ENCODE results near the gene PKP2.

The PKP2 gene

DNA sequence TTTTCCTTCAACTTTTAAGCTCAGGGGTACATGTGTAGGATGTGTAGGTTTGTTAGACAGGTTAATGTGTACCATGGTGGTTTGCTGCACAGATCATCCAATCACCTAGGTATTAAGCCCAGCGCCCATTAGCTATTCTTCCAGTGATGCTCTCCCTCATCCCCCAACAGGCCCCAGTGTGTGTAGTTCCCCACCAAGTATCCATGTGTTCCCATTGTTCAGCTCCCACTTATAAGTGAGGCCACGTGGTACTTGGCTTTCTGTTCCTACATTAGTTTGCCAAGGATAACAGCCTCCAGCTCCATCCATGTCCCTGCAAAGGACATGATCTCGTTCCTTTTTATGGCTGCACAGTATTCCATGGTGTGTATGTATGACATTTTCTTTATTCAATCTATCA, 92.3 kb downstream of the PKP2 start:
- no peak for DNase-seq

DNA sequence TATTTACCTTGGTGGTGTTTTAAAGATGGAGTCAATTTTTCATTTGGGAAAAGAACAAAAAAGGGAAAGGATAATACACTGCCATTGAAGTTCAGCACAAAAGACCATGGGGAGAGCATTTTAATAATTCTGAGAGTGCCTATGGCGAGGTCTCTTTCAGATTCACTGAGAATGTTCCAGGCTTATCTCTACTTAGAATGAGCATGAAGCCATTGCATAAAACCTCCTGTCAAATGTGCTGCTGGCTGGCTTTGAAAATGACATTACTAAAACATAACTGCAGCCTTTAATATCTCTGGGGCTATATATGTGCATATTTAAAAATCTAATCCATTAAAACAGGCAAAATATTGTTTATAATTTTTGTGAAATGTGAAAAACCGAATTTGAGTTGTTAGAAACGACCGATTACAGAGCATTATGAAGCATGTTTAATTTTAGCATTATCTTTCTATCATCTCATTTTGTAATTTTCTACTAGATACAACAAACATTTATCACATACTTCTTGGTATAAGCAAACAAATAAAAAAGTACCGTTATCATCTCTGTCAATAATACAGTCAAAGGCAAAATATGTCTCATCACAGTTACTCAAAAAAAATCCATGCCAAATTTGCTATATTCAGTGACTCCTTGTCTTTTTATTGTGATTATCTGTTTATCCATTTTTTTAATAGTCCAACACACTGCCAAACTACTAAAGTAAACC, 95.2 kb downstream of the PKP2 start:
- DNase-seq, result no peak

DNA sequence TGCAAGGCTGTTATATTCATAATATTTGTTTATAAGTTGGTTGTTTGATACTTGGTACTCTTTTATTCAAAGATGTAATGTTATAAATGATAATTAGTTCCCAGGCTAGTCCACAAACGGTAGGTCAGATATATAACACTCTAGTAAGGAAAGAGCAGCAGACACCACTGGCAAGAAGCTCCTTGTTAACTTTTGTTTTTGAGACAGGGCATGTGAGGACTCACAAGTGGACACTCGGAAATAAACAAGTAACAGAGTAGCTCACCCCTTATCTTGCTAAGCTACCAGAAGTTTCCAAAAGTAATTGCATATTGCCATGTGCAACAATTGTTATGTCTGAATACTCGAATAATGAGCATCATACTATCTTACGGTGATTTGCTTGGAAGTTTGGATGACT, 102.3 kb downstream of the PKP2 start:
- DNase-seq, result no peak

DNA sequence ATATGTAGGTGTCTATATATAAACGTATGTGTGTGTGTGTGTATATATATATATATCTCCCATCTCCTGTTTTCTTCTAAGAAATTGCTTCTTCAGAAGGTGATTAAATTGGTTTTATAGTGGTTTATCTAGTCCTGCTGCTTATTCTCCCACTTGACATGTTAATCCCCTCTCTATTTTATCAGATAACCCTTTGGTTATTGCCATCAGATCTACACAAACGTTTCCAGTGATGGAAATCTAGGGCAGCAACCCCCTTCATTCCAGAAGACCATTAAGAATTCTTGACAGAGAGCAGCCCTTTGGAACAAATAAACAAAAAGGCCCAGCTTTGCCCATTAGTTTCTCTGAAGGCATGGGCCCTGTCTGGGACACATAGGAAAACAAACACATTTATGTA, 106.7 kb downstream of the PKP2 start:
- DNase-seq, result no peak

DNA sequence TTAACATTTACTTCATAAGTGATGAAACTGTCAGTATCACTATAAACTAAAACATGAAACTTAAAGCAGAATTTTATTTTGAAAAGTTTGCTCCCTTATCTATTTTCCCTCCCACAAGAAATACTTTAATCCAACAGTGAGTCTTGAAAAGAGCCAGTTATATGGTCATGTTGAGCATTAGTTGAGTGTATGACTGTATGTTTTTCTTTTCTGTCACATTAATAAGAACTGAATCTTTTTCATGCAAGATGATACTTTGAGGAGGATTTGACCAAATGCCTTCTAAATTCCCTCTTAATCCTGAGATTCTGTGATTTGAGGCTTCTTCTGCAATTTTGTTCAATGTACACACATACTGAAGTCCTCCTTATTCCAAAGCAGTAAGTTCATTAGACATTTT, 107.1 kb downstream of the PKP2 start:
- no peak for DNase-seq

DNA sequence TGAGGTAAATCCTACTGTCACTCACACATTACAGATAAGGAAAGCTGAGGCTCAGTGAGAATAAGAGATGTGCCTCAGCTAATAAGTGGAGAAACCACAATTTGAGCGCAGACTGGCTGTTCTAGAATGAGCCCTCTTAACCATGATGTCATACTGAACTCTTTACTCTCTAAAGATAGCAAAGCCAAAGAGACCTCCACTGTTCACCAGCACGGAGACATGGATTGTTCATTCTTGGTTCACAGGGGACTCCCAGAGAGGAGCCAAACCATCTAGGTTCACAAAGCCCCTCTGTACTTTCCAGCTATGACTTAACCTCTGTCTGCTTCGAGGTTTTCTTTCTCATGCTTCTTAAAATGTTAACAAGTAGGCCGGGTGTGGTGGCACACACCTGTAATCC, 108.2 kb downstream of the PKP2 start:
- no peak for DNase-seq

DNA sequence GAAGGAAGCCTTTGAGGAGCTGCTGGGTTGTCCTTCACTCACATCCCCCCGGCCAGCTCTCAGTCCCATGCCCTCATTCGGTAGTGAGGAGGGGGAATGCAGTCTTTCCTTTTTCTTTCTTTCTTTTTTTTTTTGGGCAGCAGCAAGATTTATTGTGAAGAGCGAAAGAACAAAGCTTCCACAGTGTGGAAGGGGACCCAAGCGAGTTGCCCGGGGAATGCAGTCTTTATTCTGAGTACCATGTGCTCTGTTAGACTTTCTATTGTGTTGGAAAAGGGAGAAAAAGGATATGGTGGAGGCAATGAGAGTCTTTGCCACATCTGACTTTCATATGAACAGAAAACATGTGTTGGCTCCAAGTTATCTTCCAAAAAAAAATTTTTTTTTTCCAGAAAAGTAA, 111.0 kb downstream of the PKP2 start:
- DNase-seq, result no peak

DNA sequence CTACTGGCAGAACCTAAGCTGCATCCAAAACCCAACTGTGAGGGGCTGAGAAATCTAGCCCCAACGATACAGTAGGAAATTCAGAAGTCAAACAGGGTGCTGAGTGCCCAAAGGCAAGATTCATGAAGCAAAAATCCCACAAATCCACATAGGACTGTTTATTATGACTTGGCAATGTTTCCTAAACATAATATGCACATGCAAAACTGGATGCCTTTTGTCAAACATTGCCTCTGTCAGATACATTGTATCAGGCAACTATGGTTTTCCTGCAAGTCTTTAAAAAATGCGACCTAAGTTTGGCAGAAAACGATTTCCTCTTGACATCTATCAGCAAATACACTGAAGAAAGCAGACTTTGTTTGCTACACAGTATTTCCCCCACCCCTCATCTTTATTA, 113.5 kb downstream of the PKP2 start:
- no peak for DNase-seq

DNA sequence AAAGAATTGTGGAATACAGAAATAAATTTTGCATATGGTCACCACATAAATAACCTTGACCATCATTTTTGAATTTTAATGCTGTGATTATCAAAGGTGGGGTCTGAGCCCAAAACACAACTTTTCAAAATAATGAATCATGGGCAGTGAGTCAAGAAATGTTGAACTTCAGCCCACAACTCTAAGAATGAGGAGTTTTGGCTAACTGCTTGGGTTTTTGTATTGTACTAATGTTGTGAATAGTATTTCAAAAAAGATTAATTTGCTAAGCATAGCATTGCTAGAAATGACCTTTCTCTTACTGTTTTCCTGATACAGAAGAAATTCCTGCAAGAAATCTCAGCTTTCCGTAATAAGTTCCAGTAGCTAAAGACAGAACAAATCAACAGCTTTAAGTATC, 116.5 kb downstream of the PKP2 start:
- no peak for DNase-seq

DNA sequence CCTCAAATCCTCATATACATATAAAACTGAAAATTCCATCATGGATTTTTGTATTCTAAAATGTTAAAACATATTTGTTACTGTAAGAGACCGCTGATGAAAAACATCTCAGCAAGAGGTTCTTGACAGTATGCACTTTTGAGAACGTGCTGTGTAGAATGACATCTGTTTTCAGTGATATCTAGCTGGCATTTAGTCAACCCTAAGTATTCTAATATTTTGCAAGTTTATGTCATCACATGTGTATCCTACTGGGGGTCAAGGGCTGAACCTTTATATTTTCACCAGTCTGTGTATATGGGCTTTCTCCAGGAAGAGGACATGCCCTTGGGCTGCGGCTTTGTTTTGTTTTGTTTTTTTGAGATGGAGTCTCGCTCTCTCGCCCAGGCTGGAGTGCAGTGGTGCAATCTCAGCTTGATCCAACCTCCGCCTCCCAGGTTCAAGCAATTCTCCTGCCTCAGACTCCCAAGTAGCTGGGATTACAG, 118.8 kb downstream of the PKP2 start:
- DNase-seq, result no peak

DNA sequence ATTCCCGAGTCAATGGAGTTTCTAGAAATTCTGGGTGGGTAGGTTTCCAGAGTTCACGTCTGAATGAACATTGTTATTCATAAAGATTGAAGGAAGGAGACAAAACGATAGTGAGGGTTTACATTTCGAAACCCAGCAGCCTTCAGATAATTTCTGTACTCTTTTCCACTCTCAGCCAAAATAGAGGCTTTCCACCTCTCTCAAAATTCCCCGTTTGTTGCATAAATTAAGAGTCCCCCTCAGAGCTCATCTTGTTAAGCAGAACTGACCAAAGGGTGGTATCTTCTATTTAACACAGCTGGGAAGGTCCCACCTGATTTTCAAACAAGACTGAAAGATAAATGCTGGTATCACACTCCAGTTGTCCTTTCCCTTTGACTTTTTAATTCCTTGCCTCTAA, 119.4 kb downstream of the PKP2 start:
- no peak for DNase-seq

DNA sequence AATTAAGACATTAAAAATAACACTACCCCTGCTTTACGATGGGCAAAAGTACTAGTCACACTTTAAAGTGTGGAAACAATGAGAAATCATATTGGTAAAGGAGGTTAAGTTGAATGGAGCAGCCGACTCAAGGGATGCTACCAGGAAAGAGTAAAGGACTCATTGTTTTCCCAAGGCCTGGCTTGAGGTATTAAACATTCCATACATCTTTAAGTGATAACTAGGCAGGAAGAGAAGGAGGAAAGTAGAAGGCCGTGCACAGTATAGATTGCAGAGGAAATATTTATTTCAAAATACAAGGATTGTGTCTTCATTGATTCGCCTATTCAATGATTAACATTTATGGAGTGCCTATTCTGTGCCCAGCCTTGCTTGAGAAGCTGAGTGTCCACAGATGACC, 120.3 kb downstream of the PKP2 start:
- DNase-seq, result no peak

DNA sequence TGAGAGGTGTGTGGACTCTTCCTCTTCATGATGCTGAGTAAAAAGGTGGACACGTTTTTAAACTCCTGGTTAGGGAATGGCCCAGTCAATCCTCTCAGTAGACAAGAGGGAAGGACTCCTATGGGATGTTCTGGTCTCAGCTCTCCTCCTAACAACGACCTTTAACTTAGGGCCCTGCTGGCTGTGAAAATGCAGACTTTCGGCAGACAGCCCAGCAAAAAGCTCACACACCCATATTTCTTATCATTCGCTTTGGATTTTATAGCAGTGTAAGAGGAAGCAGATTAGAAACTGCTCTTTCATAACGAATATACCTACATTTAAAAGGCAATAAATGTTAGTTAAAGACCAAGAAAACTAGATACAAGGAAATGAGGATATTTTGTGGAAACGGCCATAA, 122.9 kb downstream of the PKP2 start:
- DNase-seq, result no peak

DNA sequence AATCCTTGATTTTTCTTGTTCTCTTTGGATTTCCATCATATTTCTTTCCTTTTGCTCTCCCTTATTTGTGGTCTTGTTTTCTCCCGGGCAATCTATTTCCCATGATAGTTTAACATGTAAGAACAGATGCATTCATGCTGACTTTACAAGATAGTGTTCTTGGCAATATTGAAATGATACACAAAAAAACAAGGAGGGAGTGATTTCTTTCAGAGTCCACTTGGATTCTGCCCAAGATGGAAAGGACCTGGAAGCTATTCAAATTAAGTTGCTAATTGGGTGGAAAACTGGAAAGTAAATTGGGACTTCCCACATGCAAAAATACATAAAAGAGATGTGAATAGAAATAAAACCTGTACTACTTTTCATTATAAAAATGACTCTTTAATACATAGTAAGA, 126.4 kb downstream of the PKP2 start:
- DNase-seq, result no peak

DNA sequence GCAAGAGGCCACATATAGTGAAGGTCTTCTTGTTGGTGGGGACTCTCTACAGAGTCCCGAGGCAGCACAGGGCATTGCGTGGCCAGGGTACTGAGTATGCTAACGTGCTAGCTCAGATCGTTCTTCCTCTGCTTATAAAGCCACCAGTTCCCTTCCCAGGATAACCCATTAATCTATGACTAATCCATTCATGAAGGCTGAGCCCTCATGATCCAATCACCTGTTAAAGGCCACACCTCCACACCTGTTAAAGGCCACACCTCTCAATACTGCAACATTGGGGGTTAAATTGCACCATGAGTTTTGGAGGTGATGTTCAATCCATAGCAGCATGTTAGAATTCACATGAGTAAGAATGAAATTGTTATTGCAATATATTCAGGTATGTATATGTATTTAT, 128.1 kb downstream of the PKP2 start:
- DNase-seq, result no peak

DNA sequence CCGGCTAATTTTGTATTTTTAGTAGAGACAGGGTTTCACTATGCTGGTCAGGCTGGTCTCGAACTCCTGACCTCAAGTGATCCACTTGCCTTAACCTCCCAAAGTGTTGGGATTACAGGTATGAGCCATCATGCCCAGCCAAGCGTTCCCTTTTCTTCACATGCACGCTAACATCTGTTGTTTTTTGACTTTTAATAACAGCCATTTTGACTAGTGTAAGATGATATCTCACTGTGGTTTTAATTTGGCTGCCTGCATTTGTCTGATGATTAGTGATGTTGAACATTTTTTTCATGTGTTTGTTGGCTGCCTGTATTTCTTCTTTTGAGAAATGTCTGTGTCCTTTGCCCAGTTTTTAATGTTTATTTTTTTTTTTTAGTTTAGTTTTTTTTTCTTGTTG, 130.7 kb downstream of the PKP2 start:
- DNase-seq, result no peak

DNA sequence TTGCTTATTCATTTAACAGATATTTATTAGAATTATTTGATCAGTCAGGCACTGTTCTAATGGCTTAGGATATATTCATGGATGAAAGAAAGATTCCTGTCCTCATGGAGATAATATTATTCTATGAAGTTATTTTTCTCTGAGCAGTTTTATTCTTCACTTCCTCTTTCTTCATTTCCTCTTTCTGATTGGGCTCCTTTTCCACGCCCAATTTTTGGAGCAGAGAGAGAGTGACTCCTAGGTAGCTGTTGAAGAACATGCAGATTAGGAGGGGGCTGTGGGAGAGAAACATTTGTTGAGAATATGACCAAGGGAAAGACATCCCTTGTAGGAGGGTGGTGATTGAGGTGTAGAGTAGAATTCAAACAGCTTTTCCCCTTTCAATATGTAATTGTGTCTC, 134.9 kb downstream of the PKP2 start:
- DNase-seq, result no peak

DNA sequence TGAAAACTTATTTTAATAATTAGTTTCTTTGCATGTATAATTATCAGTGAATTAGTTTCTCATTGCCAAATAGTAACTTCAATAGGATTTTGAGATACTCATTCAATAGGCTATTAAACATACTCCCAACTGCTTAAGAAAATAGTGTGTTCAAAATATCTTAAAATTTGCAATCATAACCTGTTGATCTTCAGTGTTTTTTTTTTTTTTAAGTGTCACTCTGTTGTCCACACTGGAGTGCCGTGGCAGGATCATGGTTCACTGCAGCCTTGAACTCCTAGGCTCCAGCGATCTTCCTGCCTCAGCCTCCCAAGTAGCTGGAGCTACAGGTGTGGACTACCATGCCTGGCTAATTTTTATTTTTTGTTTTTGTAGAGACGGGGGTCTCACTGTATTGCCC, 139.4 kb downstream of the PKP2 start:
- no peak for DNase-seq

DNA sequence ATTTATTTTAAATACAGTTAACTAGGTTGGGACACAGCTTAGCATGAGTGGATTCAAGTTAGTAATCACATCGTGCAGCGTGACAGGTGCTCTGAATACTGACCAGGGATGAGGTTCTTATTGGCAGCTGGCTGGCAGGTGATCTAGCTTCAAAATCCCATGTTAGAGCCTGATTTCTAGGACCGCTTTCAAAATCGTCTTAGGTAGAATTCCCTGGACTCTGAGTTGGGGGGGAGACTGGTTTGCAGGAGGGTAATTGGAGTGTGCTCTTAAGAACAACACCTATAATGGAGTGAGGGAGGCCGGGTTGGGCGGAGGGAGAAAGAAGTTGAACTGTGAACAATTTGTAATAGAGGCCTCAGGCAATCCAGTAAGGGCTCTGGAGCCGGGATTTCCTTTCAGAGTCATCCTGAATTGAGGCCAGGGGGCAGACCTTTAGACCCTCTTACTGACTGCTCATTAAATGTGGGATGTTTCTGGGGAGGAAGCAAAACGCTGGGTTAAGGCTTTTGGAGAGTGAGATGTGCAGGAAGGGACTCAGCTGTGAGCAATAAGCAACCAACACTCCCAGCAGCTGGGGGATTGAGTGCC, 140.0 kb downstream of the PKP2 start:
- no peak for DNase-seq

DNA sequence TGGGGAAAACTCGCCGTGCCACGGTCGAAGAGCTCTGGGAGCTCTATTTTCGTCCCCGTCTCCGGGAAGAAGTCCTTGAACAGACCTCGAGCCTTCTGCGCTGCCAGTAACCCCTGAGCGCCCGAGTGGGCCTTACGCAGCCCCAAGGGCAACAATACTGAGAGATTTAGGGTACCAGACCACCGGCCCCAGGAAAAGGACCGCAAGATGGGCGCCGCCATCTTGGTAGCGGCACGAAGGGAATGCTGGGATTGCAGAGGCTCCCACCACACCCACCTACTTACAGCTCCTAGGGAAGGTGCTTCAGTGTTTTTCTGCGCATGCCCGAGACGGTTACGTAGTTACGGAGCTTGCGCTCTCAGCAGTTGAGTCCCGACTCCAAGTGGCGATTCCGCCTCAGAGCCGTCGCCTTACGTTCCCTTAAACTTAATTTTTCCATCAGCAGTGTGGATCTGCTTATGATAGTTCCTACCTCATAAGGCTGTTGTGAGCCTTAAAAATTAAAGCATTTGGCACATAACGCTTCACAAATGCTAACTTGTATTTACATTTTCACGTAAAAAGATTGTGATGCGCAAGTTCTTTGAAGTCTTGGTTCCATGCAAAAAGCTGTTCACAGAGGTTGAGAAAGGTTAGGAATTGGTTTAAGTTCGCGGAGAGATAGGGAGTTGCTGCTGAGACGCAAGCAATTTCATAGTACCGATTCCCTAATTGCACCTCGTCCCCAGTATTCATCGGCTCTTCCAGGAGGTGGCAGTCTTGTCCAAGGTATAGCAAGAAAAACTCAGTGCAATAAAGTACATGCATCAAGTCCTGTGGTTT, 140.7 kb downstream of the PKP2 start, which contains the start of gene YARS2:
Gene YARS2, minus strand, starts transcription at position 244 of the 822 bp plus-strand sequence. Its CDS starts 23 bp downstream, at position 221.
- DNase-seq, result peak; percentile 59 to 75 (median 65)

DNA sequence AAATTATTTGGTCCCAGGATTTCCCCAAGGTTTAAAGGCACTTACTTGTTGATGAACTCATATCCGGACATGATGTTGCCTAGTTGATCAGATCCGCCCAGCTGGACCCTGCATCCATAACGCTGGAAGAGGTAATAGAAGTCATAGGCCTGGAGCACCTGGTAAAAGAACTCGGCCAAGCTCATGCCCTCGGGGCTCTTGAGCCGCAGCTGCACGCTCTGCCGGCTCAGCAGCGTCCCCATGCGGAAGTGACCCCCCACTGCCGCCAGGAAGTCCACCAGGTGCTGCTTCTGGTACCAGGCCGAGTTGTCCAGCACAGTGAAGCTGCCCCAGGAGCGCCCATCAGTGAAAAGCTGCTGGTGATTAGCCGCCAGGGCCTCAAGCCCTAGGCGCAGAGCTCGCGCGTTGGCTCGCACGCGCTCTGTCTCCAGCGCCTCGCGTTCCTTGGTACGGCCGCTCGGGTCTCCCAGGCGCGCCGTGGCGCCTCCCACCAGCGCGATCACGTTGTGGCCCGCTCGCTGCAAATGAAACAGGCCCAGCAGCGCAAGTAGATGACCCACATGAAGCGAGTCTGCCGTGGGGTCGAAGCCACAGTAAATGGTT, 141.4 kb downstream of the PKP2 start:
- DNase-seq, result peak; percentile 32 to 60 (median 49)

DNA sequence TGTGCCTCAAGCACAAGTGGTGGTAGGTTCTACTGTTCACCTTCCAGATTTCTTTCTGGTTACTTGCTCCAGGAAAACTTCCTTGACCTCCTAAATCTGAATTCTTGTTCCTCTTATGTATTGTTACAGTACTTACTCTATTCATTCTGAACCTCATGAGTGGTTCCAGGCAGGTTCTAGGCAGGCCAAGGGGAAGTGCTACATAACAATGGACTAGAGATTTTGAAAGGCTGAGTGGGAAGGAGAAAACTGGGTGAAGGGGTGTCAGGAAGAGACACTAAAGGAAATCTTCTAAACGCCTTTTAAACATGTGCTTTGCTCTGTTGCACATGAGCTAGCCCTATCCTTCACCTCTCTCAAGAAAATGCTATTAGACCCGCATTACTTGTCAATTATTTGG, 142.5 kb downstream of the PKP2 start:
- DNase-seq, result no peak

DNA sequence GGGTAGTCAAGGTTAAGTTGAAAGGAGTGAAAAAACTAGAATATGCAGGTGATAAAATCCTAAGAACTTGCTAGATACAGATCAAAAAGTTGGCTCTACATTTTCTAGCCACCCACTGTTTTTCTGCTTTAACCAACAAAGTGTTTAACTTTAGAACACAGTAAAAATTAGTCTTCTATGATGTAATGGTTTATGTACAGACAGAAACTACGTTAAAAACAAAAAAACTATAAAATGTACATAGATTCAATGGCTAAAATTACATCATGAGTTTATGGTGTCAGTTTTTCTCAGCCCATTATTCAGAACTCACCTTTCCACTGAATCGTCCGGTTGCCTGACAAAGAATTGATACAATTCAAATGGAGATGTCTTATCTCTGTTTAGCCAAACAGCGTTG, 143.0 kb downstream of the PKP2 start:
- no peak for DNase-seq

DNA sequence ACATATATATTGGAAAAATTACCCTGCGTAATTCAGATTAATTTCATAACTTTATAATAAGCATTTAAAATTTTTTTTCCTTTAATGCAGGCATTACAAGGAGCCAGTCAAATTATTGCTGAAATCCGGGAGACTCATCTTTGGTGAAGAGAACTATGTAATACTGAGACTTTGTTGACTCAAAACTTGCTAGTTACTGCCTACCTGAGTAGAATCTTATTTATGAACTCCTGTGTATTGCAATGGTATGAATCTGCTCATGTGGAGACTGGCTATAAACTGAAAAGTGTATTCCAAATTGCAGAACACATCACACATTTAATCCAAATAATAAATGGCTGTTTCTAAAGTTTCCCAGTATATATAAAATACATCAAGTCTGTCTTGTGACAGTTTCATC, 153.3 kb downstream of the PKP2 start:
- DNase-seq, result no peak
